HG03196 (cell line): ENCODE data around the gene PC.

Experiments used
- ATAC-seq: cut with Tn5 transposase; IDR thresholded peaks from one replicate; pipeline ENCODE4 v1.9.1; 2021; ENCODE audit not compliant: unreplicated experiment

The PC gene

GRCh38 chr11:66868726-66869566, 89.2 kb downstream of the PC start:
- ATAC-seq = no peak

- ATAC-seq = no peak
Observed at GRCh38 chr11:66868082-66868725, 90.0 kb downstream of the PC start.

GRCh38 chr11:66867425-66868040, 90.7 kb downstream of the PC start:
- no peak for ATAC-seq

- no peak for ATAC-seq
Observed at GRCh38 chr11:66866511-66866986, 91.6 kb downstream of the PC start.

GRCh38 chr11:66866007-66866406, 92.2 kb downstream of the PC start:
- ATAC-seq = no peak

GRCh38 chr11:66864924-66865697, 93.1 kb downstream of the PC start:
- ATAC-seq = no peak

- ATAC-seq = no peak
Observed at GRCh38 chr11:66864172-66864901, 93.8 kb downstream of the PC start.

GRCh38 chr11:66863428-66864125, 94.6 kb downstream of the PC start:
- ATAC-seq = no peak

- no peak for ATAC-seq
Observed at GRCh38 chr11:66862559-66863037, 95.6 kb downstream of the PC start.

GRCh38 chr11:66861774-66862558, 96.2 kb downstream of the PC start:
- ATAC-seq = no peak

GRCh38 chr11:66861038-66861773, 97.0 kb downstream of the PC start:
- no peak for ATAC-seq

GRCh38 chr11:66860449-66860831, 97.7 kb downstream of the PC start:
- no peak for ATAC-seq

- no peak for ATAC-seq
Observed at GRCh38 chr11:66859686-66860448, 98.3 kb downstream of the PC start.

- no peak for ATAC-seq
Observed at GRCh38 chr11:66858939-66859685, 99.1 kb downstream of the PC start.

GRCh38 chr11:66858186-66858938, 99.8 kb downstream of the PC start:
- no peak for ATAC-seq

GRCh38 chr11:66857927-66858185, 100.3 kb downstream of the PC start:
- ATAC-seq = no peak
